ENCODE results near the gene NCAM2. TPM values are rescaled to one million over a fixed set of nuclear protein-coding genes. Genes with fewer than 3 reads are reported as not detected.

The NCAM2 gene
- total RNA-seq, 1 experiment from 2014 or later: not detected

- no peak for TF ChIP-seq SRF (IDR thresholded peaks at IDR 0.05; ENCODE audit: low read depth)
- no peak for TF ChIP-seq POLR2AphosphoS5 (IDR thresholded peaks at IDR 0.05; ENCODE audit: low read depth, low read length)
- TF ChIP-seq POLR2A (IDR thresholded peaks at IDR 0.05; ENCODE audit: borderline replicate concordance, extremely low read depth, insufficient read depth, insufficient read length): no peak
- no peak for TF ChIP-seq EZH2 (IDR thresholded peaks at IDR 0.05)
- TF ChIP-seq REST (IDR thresholded peaks at IDR 0.05; ENCODE audit: low read depth): no peak
- TF ChIP-seq EGR1 (IDR thresholded peaks at IDR 0.05; ENCODE audit: low read depth): no peak
- TF ChIP-seq JUND (IDR thresholded peaks at IDR 0.05): no peak
- TF ChIP-seq SIN3A (IDR thresholded peaks at IDR 0.05; ENCODE audit: low read depth): no peak
These were observed 65.6 kb downstream of the NCAM2 start (continued) for GRCh38 chr21:21063828-21064227.

- Histone ChIP-seq H3K9me3 (ENCODE audit: control insufficient read depth in 1 of 2, insufficient read depth in 1 of 2, low read depth in 1 of 2, low read length in 2 of 2) (peaks cover 0 to 33% of the 10 kb centered on the region in 2 experiments; a peak in 3 of 4 replicates), H2AFZ (ENCODE audit: low read depth, low read length, poor library complexity, severe bottlenecking) (no peak overlapping the region), H3K79me2 (ENCODE audit: insufficient read depth, low read length) (no peaks in the 10 kb centered on the region), H3K4me1 (ENCODE audit: control insufficient read depth in 1 of 2, insufficient read depth in 2 of 2, low read length in 2 of 2) (no peaks in the 10 kb centered on the region), H3K27ac (ENCODE audit: low read depth, low read length) (no peak overlapping the region), H3K4me2 (ENCODE audit: low read length) (no peak overlapping the region), H4K20me1 (ENCODE audit: insufficient read depth) (no peaks in the 10 kb centered on the region), H3K27me3 (ENCODE audit: insufficient read depth, low read length) (no peaks in the 10 kb centered on the region), H3K9me2 (ENCODE audit: insufficient read depth) (no peaks in the 10 kb centered on the region), H3K9ac (ENCODE audit: low read length) (no peak overlapping the region), H3K4me3 (replicated peaks in 1 of 2; ENCODE audit: low read depth in 1 of 2, low read length in 2 of 2) (no peak overlapping the region), H3K36me3 (ENCODE audit: control insufficient read depth in 1 of 2, insufficient read depth in 2 of 2, low read length in 2 of 2) (no peaks in the 10 kb centered on the region)
- RAD21 ChIA-PET (ENCODE audit: low non-redundant PET in 1 of 2, low total read pairs in 2 of 2, uncharacterized antibody in 2 of 2, unreplicated experiment in 2 of 2): no interaction called here
- BruUV-seq (replicated peaks): no TSS peak
- ATAC-seq: no peak
- intact Hi-C loops (cut with micrococcal nuclease): no loop called here
- no peak for DNase-seq (ENCODE audit: low read depth, low spot score)
- POLR2A ChIA-PET: no interaction called here
- CTCF ChIA-PET: no interaction called here
- TF ChIP-seq ZBTB33 (IDR thresholded peaks at IDR 0.05; ENCODE audit: extremely low read depth, insufficient replicate concordance, low read length) (no peak), JUND (IDR thresholded peaks at IDR 0.05) (no peak), CEBPB (IDR thresholded peaks at IDR 0.05; ENCODE audit: low read depth) (no peak), SP1 (IDR thresholded peaks at IDR 0.05; ENCODE audit: low read depth) (no peak), MAX (IDR thresholded peaks at IDR 0.05) (no peak), TCF7L2 (IDR thresholded peaks at IDR 0.05; ENCODE audit: borderline replicate concordance, extremely low read depth, insufficient read depth, insufficient read length) (no peak), ATF3 (IDR thresholded peaks at IDR 0.05) (no peak)
These were observed 66.1 kb downstream of the NCAM2 start for GRCh38 chr21:21064353-21064752.

Data from HCT116 (cell line).